ENCODE measurements around the gene IARS1.
A peak's percentile ranks its signal among the peaks of the same experiment; 100 is the strongest.

Gene IARS1

DNA sequence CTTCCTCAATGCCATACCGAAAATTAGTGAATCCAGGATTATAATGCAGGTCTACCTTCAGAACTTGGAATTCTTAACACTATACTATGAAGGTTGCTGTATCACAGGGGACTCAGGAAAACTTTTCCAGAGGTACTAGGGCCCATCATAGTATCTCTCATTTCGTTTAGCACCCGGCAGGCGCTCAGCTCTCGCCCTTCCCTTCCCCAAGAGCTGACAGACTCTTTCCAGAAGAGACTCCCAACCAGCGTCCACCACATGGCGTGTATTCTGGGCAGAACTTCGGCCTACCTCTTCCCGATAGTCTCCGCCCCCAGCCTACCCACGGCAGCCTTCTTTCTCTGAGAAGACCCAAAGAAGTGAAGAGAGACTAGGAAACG is 31.4 kb upstream of the IARS1 start:
- Histone ChIP-seq H3K27me3 (ENCODE audit: insufficient read depth, low read length, poor library complexity, severe bottlenecking) (no peaks in the 10 kb centered on the region), H3K4me2 (ENCODE audit: low read depth, low read length, poor library complexity, severe bottlenecking) (peak overlapping the region; percentile 89), H3K9me2 (replicated peaks; ENCODE audit: low read depth, low read length) (no peaks in the 10 kb centered on the region), H3K79me2 (ENCODE audit: insufficient read depth, low read length) (peaks cover 67% of the 10 kb centered on the region), H3K4me1 (ENCODE audit: insufficient read depth, low read length, poor library complexity, severe bottlenecking) (peaks cover 39% of the 10 kb centered on the region), H3K4me3 (ENCODE audit: low read length, poor library complexity, severe bottlenecking) (peak overlapping the region; percentile 90), H2AFZ (ENCODE audit: low read length) (peak overlapping the region; percentile 97), H3F3A (ENCODE audit: low read depth) (no peaks in the 10 kb centered on the region), H3K9me3 (ENCODE audit: insufficient read depth, low read depth, low read length) (no peaks in the 10 kb centered on the region), H3K36me3 (ENCODE audit: insufficient read depth, low read length) (peaks cover 6% of the 10 kb centered on the region; the same call in 1 of the 2 replicates), H4K20me1 (ENCODE audit: insufficient read depth, low read length, poor library complexity, severe bottlenecking) (peaks cover 3% of the 10 kb centered on the region), H3K9ac (ENCODE audit: low read depth, low read length, poor library complexity, severe bottlenecking) (peak overlapping the region; percentile 88)
- TF ChIP-seq, protein P1, sequence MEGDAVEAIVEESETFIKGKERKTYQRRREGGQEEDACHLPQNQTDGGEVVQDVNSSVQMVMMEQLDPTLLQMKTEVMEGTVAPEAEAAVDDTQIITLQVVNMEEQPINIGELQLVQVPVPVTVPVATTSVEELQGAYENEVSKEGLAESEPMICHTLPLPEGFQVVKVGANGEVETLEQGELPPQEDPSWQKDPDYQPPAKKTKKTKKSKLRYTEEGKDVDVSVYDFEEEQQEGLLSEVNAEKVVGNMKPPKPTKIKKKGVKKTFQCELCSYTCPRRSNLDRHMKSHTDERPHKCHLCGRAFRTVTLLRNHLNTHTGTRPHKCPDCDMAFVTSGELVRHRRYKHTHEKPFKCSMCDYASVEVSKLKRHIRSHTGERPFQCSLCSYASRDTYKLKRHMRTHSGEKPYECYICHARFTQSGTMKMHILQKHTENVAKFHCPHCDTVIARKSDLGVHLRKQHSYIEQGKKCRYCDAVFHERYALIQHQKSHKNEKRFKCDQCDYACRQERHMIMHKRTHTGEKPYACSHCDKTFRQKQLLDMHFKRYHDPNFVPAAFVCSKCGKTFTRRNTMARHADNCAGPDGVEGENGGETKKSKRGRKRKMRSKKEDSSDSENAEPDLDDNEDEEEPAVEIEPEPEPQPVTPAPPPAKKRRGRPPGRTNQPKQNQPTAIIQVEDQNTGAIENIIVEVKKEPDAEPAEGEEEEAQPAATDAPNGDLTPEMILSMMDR (conservative IDR thresholded peaks at IDR 0.05; ENCODE audit: low read length) = no peak
- TF ChIP-seq EZH2phosphoT487 (IDR thresholded peaks at IDR 0.05; ENCODE audit: borderline replicate concordance) = no peak

GRCh38 chr9:92324431-92324830 is 30.9 kb upstream of the IARS1 start:
- no peaks in the 10 kb centered on the region for H3F3A ChIP-seq (ENCODE audit: low read depth)
- peaks cover 3% of the 10 kb centered on the region for H4K20me1 ChIP-seq (ENCODE audit: insufficient read depth, low read length, poor library complexity, severe bottlenecking)
- H3K4me3 ChIP-seq (ENCODE audit: low read length, poor library complexity, severe bottlenecking) = peak overlapping the region; percentile 90
- H2AFZ ChIP-seq (ENCODE audit: low read length) = peak overlapping the region; percentile 97; the same call in 1 of the 2 replicates
- TF ChIP-seq EZH2phosphoT487 (IDR thresholded peaks at IDR 0.05; ENCODE audit: borderline replicate concordance) = no peak
- TF ChIP-seq, protein P1 (conservative IDR thresholded peaks at IDR 0.05; ENCODE audit: low read length) = no peak
- no peaks in the 10 kb centered on the region for H3K9me3 ChIP-seq (ENCODE audit: insufficient read depth, low read depth, low read length)
- peaks cover 9% of the 10 kb centered on the region; the same call in 1 of the 2 replicates for H3K36me3 ChIP-seq (ENCODE audit: insufficient read depth, low read length)
- peak overlapping the region; percentile 89 for H3K4me2 ChIP-seq (ENCODE audit: low read depth, low read length, poor library complexity, severe bottlenecking)
- H3K9me2 ChIP-seq (replicated peaks; ENCODE audit: low read depth, low read length) = no peaks in the 10 kb centered on the region
- H3K27me3 ChIP-seq (ENCODE audit: insufficient read depth, low read length, poor library complexity, severe bottlenecking) = no peaks in the 10 kb centered on the region
- H3K4me1 ChIP-seq (ENCODE audit: insufficient read depth, low read length, poor library complexity, severe bottlenecking) = peaks cover 39% of the 10 kb centered on the region
- peak overlapping the region; percentile 88 for H3K9ac ChIP-seq (ENCODE audit: low read depth, low read length, poor library complexity, severe bottlenecking)
- peaks cover 65% of the 10 kb centered on the region for H3K79me2 ChIP-seq (ENCODE audit: insufficient read depth, low read length)

DNA sequence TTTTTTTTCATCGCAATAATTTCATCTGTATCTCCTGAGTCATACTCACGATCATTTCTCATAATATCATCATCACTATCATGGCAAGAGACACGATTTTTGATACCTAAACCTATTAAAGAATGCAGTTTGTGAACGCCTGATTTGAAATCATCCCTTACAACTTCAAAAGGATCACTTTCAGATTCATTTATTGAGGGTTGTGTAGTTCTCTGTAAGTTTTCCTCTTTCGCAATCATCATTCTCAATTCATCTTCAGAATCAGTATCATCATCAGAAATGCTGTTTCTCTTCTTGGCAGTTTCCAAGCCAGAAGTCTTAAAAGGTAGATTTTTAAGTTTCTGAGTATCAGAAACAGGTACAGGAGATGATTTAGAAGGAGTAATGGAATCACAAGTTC is 22.0 kb upstream of the IARS1 start:
- TF ChIP-seq, protein P1 (conservative IDR thresholded peaks at IDR 0.05; ENCODE audit: low read length) = no peak
- no peak for TF ChIP-seq EZH2phosphoT487 (IDR thresholded peaks at IDR 0.05; ENCODE audit: borderline replicate concordance)
- H3K9ac ChIP-seq (ENCODE audit: low read depth, low read length, poor library complexity, severe bottlenecking) = no peak overlapping the region

More for the DNA sequence above, 22.0 kb upstream of the IARS1 start:
- H3K79me2 ChIP-seq (ENCODE audit: insufficient read depth, low read length) = peaks cover 8% of the 10 kb centered on the region
- H3K4me2 ChIP-seq (ENCODE audit: low read depth, low read length, poor library complexity, severe bottlenecking) = no peak overlapping the region
- H3F3A ChIP-seq (ENCODE audit: low read depth) = no peaks in the 10 kb centered on the region
- no peak overlapping the region for H2AFZ ChIP-seq (ENCODE audit: low read length)
- H3K9me2 ChIP-seq (replicated peaks; ENCODE audit: low read depth, low read length) = no peaks in the 10 kb centered on the region
- no peaks in the 10 kb centered on the region for H3K27me3 ChIP-seq (ENCODE audit: insufficient read depth, low read length, poor library complexity, severe bottlenecking)
- no peaks in the 10 kb centered on the region for H3K9me3 ChIP-seq (ENCODE audit: insufficient read depth, low read depth, low read length)
- H3K36me3 ChIP-seq (ENCODE audit: insufficient read depth, low read length) = peaks cover 57% of the 10 kb centered on the region; the same call in 1 of the 2 replicates
- H3K4me3 ChIP-seq (ENCODE audit: low read length, poor library complexity, severe bottlenecking) = no peak overlapping the region
- H4K20me1 ChIP-seq (ENCODE audit: insufficient read depth, low read length, poor library complexity, severe bottlenecking) = peaks cover 5% of the 10 kb centered on the region
- peaks cover 10% of the 10 kb centered on the region for H3K4me1 ChIP-seq (ENCODE audit: insufficient read depth, low read length, poor library complexity, severe bottlenecking)
